GM19351 (cell line): Measurements from ENCODE around the gene CACNA1G.

ENCODE experiments used
- ATAC-seq: cut with Tn5 transposase; IDR thresholded peaks from one replicate; pipeline ENCODE4 v1.9.1; 2021; ENCODE audit warnings: mild to moderate bottlenecking, moderate library complexity; ENCODE audit not compliant: unreplicated experiment

Gene CACNA1G

GRCh38 chr17:50642722-50643656, 82.5 kb downstream of the CACNA1G start:
- ATAC-seq: no peak

- ATAC-seq: no peak
Measured at GRCh38 chr17:50645748-50646682, 85.5 kb downstream of the CACNA1G start.

DNA sequence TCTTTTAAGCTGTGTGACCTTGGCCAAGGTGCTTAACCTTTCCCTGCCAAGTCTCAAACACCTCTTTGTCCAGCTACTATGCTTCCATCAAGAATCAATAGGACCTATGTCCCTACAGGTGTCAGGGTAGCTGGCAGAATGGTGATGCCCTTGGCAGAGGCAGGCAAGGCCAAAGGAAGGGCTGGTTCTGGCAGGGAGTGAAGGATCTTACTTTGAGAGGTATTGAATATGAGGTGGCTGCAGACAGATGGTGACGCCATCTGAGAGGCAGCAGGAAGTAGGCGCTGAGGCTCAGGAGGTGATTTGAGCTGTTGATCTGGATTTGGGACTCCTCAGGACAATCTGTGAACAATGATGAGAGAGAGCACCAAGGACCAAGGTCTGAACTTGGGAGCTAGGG, 86.7 kb downstream of the CACNA1G start:
- ATAC-seq: no peak

DNA sequence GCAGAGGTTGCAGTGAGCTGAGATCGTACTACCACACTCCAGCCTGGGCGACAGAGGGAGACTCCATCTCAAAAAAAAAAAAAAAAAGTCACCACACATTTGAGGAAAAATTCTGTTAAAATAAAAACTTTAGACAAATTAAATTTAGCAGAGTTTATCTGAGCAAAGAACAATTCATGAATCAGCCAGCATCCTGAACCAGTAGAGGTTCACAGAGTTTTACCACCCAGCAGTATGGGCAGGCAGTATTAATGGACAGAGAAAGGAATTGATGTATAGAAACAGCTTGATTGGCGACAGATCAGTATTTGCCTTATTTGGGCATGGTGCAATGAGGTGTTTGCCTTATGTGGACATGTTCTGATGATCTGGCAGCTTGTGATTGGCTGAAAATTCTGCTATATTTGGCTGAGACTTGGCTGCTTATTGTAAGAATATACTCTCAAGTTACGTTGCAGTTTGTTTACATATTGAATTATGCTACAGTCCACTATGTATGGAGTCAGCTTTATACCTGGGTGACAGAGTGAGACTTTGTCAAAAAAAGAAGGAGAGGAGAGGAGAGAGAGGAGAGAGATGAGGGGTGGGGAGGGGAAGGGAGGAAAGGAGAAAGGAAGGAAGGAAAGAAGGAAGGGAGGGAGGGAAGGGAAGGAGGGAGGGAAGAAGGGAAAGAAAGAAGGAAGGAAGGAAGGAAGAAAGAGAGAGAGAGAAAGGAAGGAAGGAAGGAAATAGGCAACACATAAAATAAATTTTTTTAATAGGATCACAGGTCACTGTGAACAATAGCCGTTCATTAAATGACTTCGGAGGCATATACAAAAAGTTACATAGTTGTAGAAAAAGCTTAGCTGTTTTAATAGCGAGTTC, 88.8 kb downstream of the CACNA1G start:
- ATAC-seq: no peak

DNA sequence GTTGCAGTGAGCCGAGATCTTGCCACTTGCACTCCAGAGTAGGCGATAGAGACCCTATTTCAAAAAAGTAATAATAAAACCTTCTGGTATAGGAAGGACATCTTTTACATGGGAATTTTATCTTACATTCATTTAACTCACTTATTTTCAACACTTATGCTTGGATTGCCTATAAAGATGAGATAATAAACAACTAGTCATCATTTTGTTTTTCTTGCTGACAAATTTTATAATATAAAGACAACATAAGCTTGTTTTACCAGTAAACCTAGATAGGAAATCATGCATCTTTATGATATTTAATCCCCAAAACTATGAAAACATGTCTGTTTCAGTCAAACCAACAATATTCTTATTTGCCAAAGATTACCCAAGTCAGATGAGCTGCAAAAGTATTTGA, 91.1 kb downstream of the CACNA1G start:
- ATAC-seq: no peak

DNA sequence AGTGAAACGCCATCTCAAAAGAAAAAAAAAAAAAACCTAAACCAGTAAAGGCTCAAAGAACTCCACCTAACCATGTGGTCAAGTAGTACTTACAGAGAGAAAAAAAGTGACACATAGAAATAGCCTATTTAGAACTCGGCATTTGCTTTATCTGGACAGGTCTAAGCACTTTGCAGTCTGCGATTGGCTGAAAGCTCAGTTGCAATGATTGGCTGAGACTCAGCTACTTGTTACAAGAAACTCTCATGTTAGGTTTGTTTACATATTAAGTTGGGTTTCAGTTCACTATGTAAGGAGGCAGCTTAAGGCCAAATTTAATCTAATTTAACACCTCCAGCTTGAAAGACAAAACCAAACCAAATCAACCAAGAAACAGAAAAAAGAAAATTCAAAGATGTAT, 93.2 kb downstream of the CACNA1G start:
- ATAC-seq: no peak

- no peak for ATAC-seq
Measured at GRCh38 chr17:50656509-50656908, 96.0 kb downstream of the CACNA1G start.

- no peak for ATAC-seq
Measured at GRCh38 chr17:50657054-50657453, 96.5 kb downstream of the CACNA1G start.

DNA sequence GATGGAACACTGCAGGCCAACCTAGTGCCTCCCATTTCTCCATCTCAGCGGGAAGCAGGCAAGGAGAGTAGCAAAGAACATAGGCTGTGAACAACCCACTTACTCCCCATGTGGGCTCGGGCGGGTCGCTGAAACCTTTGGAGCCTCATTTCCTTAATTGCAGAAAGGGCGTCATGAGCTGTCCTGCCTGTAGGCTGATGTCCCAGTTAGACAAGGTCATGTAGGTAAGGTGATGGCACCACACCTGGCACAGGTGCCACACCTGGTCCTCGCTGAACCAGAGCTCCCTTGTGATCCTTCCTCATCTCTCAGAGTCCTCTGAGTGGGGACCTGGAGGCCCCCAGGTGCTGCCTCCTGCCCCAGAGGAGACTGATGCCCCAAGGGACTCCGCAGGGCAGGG, 97.1 kb downstream of the CACNA1G start:
- no peak for ATAC-seq

DNA sequence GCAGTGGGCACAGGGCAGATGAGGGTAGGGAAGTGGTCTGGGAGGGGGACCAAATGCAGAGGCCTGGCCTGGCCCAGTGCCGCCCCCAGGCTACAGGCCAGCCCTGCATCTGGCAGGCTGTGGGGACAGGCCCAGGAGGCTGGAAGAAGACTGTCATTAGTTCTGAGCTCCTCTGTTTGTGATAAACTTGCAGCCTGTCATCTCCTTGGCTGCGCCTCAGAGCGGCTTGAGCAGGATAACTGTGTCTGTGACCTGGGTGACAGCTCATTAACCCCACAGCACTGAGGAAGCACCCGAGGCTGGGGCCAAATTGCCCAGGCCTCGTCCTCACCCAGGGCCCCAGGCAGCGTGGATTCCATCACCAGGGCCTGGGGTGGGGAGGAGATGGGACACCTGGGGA, 98.1 kb downstream of the CACNA1G start:
- ATAC-seq: no peak

GRCh38 chr17:50659179-50659578, 98.7 kb downstream of the CACNA1G start:
- no peak for ATAC-seq

- ATAC-seq: no peak
Measured at GRCh38 chr17:50660042-50660886, 99.7 kb downstream of the CACNA1G start.

- no peak for ATAC-seq
Measured at GRCh38 chr17:50660887-50661345, 100.4 kb downstream of the CACNA1G start.

DNA sequence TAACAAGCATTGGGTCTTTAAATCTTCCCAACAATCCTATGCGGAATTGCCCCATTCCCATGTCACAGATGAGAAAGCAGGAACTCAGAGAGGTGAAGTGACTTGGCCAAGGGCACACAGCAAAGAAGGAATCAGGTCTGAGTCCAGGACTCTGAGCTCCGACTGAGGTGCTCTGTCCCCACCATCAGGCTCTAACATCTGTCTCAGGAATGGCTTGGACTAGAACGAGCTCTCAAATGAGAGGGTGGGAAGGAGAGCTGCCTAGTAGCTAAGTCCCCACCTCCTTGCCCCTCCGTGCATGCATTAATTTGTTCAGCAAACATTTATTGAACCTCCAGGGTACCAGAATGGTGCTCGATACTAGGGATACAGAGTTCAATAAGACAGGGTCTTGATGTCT, 100.8 kb downstream of the CACNA1G start:
- no peak for ATAC-seq

GRCh38 chr17:50661795-50662391, 101.4 kb downstream of the CACNA1G start:
- ATAC-seq: no peak

DNA sequence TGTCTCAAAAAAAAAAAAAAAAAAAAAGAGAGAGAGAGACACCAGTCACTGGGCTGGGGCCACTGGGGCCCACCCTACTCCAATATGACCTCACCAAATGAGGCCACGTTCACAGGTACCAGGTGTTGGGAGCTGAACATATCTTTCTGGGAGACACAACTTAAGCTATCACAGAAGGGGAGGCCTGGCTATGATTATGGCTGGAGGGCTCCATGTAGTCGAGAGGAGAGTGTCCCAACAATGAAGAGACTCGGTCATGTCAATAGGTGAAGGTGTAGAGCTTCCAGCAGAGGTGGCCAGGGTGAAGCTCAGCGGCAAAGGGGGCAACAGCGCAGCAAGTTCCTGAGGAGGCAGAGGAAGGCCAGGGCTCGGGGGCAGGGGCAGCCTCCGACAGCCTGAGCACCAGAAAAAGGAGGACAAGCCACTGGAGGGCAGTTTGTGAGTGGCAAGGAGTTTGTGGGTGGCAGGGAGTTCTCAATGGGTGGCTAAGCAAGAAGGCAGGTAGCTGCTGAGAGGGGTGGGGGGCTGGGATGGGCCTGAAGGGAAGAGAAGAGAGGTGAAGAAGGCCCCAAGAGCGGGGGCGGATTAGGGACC, 102.2 kb downstream of the CACNA1G start:
- ATAC-seq: no peak

DNA sequence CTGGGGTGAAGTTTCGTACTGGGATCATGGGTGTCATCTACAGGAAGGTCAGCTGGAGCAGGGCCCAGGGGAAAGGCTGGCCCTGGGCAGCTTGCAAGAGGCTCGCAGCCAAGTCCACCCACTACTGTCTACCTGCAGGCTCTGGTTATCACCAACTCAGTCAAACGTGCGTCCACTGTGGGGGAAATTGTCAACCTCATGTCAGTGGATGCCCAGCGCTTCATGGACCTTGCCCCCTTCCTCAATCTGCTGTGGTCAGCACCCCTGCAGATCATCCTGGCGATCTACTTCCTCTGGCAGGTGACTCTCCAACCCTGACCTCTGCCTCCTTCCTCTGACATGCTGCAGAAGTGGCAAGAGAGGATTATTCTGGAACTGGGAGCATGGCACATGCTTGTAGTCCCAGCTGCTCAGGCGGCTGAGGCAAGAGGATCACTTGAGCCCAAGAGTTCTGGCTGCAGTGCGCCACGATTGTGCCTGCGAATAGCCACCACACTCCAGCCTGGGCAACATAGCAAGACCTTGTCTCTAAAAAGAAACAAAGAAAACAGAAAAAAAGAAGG, 103.4 kb downstream of the CACNA1G start:
- ATAC-seq: no peak

DNA sequence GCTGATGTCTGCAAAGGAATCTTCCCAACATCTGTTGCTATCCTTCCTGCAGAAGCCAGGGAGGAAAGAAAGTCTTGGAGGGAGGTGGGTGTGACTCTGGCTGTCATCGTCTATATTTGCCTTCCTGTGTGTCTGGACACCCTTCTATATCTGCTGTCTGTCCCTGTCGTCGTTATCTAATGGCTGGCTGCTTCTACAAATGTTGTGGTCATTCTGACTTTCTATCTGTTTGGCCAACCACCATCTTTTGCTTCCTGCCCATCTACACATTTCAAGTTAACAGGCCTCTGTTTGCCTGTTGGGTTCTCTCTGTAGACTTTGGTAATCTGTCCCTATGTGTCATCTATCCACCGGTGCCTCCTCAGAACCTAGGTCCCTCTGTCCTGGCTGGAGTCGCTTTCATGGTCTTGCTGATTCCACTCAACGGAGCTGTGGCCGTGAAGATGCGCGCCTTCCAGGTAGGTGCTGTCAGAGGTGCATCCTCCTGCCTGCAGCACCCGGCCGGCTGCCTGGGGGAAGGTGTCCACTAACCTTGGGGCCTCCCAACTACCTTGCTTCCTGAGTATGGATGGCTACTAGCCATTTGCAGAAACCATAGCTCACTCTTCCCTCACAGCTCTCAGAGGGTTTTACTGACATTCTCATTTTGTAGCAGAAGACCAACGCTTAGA, 104.4 kb downstream of the CACNA1G start:
- ATAC-seq: no peak
